ENCODE results near the gene DGAT2L6. TPM values are rescaled to one million over a fixed set of nuclear protein-coding genes. Genes with fewer than 3 reads are reported as not detected.

DGAT2L6 gene
- total RNA-seq, 3 donors from 2014 or later (not counting 1 experiment from before 2014, with no cell fraction given) = not detected

DNA sequence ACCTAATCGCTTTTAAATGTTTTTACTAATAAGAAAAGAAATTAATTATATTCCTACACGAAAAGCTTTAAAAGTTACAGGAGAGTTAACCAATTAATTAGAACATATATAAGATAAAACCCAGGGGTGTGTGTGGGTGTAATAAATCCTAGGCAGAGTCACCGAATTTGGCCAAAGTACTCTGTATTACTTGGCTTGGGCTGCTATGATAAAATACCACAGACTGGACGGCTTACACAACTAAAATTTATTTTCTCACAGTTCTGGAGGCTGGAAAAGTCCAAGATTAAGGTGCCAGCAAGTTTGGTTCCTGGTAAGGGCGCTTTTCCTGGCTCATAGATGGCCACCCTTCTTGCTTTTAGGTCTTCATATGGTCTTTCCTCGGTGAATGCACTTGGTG is 67.6 kb downstream of the DGAT2L6 start:
- 75% methylated on average over 1 of the region's 6 CpGs for WGBS (ENCODE audit: insufficient coverage)
- no peak for ATAC-seq

DNA sequence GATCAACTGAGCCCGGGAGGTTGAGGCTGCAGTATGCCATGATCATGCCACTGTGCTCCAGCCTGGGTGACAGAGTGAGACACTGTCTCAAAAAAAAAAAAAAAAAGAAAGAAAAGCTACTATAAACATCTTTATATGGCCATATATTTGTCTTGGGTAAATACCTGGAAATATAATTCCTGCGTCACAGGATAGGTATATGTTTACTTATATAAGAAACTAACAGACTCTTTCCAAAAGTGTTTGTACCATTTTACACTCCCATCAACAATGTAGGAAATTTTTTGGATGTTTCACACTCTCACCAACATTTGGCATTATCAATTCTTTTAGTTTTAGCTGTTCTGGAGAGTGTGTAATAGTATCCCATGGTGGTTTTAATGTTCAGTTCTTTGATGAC is 70.0 kb downstream of the DGAT2L6 start:
- Histone ChIP-seq H3K27ac (ENCODE audit: low read length) (no peak overlapping the region), H3K4me1 (ENCODE audit: control insufficient read depth, insufficient read depth, low read length) (no peaks in the 10 kb centered on the region), H3K36me3 (ENCODE audit: control insufficient read depth, insufficient read depth, low read length) (no peaks in the 10 kb centered on the region), H3K4me3 (ENCODE audit: low read length) (no peak overlapping the region), H3K9me3 (ENCODE audit: control insufficient read depth, insufficient read depth, low read length) (no peaks in the 10 kb centered on the region), H3K27me3 (ENCODE audit: control insufficient read depth, insufficient read depth, low read length) (no peaks in the 10 kb centered on the region)
- no peak for DNase-seq
- H3K4me1 Mint-ChIP-seq = no peaks in the 10 kb centered on the region
- no CpG with 5 or more reads among the region's 2 CpGs for WGBS (ENCODE audit: insufficient coverage)
- intact Hi-C loops (cut with micrococcal nuclease) = no loop called here
- H3K36me3 Mint-ChIP-seq = no peaks in the 10 kb centered on the region
- ATAC-seq = no peak
- TF ChIP-seq, protein P1, sequence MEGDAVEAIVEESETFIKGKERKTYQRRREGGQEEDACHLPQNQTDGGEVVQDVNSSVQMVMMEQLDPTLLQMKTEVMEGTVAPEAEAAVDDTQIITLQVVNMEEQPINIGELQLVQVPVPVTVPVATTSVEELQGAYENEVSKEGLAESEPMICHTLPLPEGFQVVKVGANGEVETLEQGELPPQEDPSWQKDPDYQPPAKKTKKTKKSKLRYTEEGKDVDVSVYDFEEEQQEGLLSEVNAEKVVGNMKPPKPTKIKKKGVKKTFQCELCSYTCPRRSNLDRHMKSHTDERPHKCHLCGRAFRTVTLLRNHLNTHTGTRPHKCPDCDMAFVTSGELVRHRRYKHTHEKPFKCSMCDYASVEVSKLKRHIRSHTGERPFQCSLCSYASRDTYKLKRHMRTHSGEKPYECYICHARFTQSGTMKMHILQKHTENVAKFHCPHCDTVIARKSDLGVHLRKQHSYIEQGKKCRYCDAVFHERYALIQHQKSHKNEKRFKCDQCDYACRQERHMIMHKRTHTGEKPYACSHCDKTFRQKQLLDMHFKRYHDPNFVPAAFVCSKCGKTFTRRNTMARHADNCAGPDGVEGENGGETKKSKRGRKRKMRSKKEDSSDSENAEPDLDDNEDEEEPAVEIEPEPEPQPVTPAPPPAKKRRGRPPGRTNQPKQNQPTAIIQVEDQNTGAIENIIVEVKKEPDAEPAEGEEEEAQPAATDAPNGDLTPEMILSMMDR (IDR thresholded peaks at IDR 0.05) = no peak
- no peaks in the 10 kb centered on the region for H3K27me3 Mint-ChIP-seq (ENCODE audit: low read depth in 2 of 2)
- no peak overlapping the region for H3K4me3 Mint-ChIP-seq
- H3K9me3 Mint-ChIP-seq = no peaks in the 10 kb centered on the region
- H3K27ac Mint-ChIP-seq = no peak overlapping the region

More for the DNA sequence above, 67.6 kb downstream of the DGAT2L6 start:
- Mint-ChIP-seq H3K9me3 (no peaks in the 10 kb centered on the region), H3K27me3 (ENCODE audit: low read depth in 2 of 2) (peaks cover 0 to 3% of the 10 kb centered on the region in 2 donors), H3K27ac (no peak overlapping the region), H3K4me1 (no peaks in the 10 kb centered on the region), H3K4me3 (no peak overlapping the region), H3K36me3 (no peaks in the 10 kb centered on the region)
- no peaks in the 10 kb centered on the region for H3K36me3 ChIP-seq (ENCODE audit: control insufficient read depth, insufficient read depth, low read length)
- H3K4me3 ChIP-seq (ENCODE audit: low read length) = no peak overlapping the region
- no peaks in the 10 kb centered on the region for H3K4me1 ChIP-seq (ENCODE audit: control insufficient read depth, insufficient read depth, low read length)
- intact Hi-C loops (cut with micrococcal nuclease) = no loop called here
- H3K9me3 ChIP-seq (ENCODE audit: control insufficient read depth, insufficient read depth, low read length) = no peaks in the 10 kb centered on the region
- no peak overlapping the region for H3K27ac ChIP-seq (ENCODE audit: low read length)
- no peaks in the 10 kb centered on the region for H3K27me3 ChIP-seq (ENCODE audit: control insufficient read depth, insufficient read depth, low read length)
- TF ChIP-seq, protein P1 (IDR thresholded peaks at IDR 0.05) = no peak
- no peak for DNase-seq

DNA sequence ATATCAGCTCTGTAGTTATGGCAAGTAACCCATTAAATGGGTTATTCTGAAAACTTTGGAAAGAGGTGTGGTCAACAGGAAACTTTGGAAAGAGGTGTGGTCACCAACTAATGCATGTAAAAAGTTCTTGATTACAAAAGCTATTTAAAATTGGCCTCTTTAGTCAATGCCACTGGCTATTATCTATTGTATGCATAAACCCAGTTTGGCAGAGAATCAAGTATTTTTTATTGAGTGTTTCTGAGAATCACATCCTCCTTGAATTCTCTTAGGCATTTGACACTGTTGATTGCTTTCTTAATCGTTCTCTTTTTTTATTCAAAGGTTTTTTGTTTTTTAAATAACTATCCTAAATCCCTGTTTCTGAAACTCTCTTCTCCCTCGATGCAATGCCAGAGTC is 75.2 kb downstream of the DGAT2L6 start:
- Histone ChIP-seq H3K9me3 (ENCODE audit: control insufficient read depth, insufficient read depth, low read length) (no peaks in the 10 kb centered on the region), H3K27me3 (ENCODE audit: control insufficient read depth, insufficient read depth, low read length) (no peaks in the 10 kb centered on the region), H3K4me1 (ENCODE audit: control insufficient read depth, insufficient read depth, low read length) (no peaks in the 10 kb centered on the region), H3K4me3 (ENCODE audit: low read length) (no peak overlapping the region), H3K27ac (ENCODE audit: low read length) (no peak overlapping the region), H3K36me3 (ENCODE audit: control insufficient read depth, insufficient read depth, low read length) (no peaks in the 10 kb centered on the region)
- Mint-ChIP-seq H3K36me3 (no peaks in the 10 kb centered on the region), H3K9me3 (no peaks in the 10 kb centered on the region), H3K4me3 (no peak overlapping the region), H3K27me3 (ENCODE audit: low read depth in 2 of 2) (no peaks in the 10 kb centered on the region), H3K4me1 (no peaks in the 10 kb centered on the region), H3K27ac (no peak overlapping the region)
- 89% methylated on average over 2 of the region's 2 CpGs for WGBS (ENCODE audit: insufficient coverage)
- DNase-seq = no peak
- TF ChIP-seq, protein P1 (IDR thresholded peaks at IDR 0.05) = no peak
- intact Hi-C loops (cut with micrococcal nuclease) = no loop called here
- ATAC-seq = no peak

DNA sequence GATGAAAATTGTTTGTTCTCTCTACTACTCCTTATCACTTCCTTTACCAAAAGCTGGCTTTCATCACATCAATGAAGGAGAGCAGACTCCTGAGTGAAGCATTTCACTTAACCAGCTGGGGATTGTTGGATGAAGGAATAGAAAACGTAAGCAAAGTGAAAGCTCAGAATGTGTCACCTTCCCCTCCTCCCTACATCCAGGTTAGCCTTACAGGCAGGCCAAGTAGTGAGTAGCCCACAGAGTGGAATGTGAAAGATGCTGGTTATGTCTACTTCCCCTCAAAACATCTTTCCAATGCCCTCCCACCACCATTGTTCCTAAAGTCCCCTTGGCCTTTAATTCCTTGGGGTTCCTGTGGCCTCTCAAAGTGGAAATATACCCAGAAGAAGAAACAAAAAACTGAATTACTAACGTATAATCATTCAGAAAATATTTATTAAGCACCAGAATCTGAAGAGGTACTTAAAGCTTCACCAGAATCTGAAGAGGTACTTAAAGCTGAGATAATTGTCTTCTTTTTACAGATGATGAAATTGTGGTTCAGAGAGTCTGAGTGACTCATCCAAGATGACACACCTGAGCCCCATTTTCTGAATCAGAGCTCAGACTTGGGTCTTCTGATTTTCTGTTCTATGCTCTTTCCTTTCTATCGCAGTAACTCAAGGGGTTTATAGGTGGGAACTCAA is 76.2 kb downstream of the DGAT2L6 start:
- no peaks in the 10 kb centered on the region for H3K9me3 Mint-ChIP-seq
- no peak overlapping the region for H3K27ac Mint-ChIP-seq
- DNase-seq = no peak
- TF ChIP-seq, protein P1 (IDR thresholded peaks at IDR 0.05) = no peak
- no peaks in the 10 kb centered on the region for H3K27me3 Mint-ChIP-seq (ENCODE audit: low read depth in 2 of 2)
- peaks cover 0 to 4% of the 10 kb centered on the region in 2 donors for H3K4me1 Mint-ChIP-seq
- Histone ChIP-seq H3K4me1 (ENCODE audit: control insufficient read depth, insufficient read depth, low read length) (no peaks in the 10 kb centered on the region), H3K4me3 (ENCODE audit: low read length) (no peak overlapping the region), H3K27me3 (ENCODE audit: control insufficient read depth, insufficient read depth, low read length) (no peaks in the 10 kb centered on the region), H3K9me3 (ENCODE audit: control insufficient read depth, insufficient read depth, low read length) (no peaks in the 10 kb centered on the region), H3K36me3 (ENCODE audit: control insufficient read depth, insufficient read depth, low read length) (no peaks in the 10 kb centered on the region), H3K27ac (ENCODE audit: low read length) (no peak overlapping the region)
- no peaks in the 10 kb centered on the region for H3K36me3 Mint-ChIP-seq
- no peak overlapping the region for H3K4me3 Mint-ChIP-seq
- no CpG with 5 or more reads among the region's 3 CpGs for WGBS (ENCODE audit: insufficient coverage)
- no peak for ATAC-seq
- intact Hi-C loops (cut with micrococcal nuclease) = no loop called here

Data from natural killer cell (primary cell).